ENCODE measurements around the gene ABHD4.
"Not testable (repeated sequence)": the region's sequence is repeated elsewhere in the genome, so short reads cannot be mapped to it uniquely, and the experiment has no call there.

Gene ABHD4

GRCh38 chr14:22630066-22630465, 32.0 kb downstream of the ABHD4 start:
- no peak for DNase-seq

GRCh38 chr14:22630486-22630885, 32.4 kb downstream of the ABHD4 start:
- no peak for DNase-seq

GRCh38 chr14:22634233-22634900, 36.3 kb downstream of the ABHD4 start:
- DNase-seq: no peak

- DNase-seq: not testable (repeated sequence)
Observed at GRCh38 chr14:22635980-22636379, 37.9 kb downstream of the ABHD4 start.

GRCh38 chr14:22640192-22640591, 42.1 kb downstream of the ABHD4 start:
- DNase-seq: no peak

GRCh38 chr14:22641846-22642245, 43.7 kb downstream of the ABHD4 start:
- DNase-seq: no peak

GRCh38 chr14:22644305-22644635, 46.2 kb downstream of the ABHD4 start, which contains the start of gene OR6J1:
TSS of gene OR6J1 (minus strand) at chr14:22644352. CDS start at chr14:22634811, 9,541 bp downstream.
- no peak for DNase-seq

GRCh38 chr14:22646570-22647254, 48.6 kb downstream of the ABHD4 start:
- no peak for DNase-seq

- DNase-seq: no peak
Observed at GRCh38 chr14:22648506-22648905, 50.4 kb downstream of the ABHD4 start.

GRCh38 chr14:22650046-22650739, 52.1 kb downstream of the ABHD4 start:
- DNase-seq: no peak

GRCh38 chr14:22650960-22651521, 52.9 kb downstream of the ABHD4 start:
- DNase-seq: peak; percentile 29

GRCh38 chr14:22651586-22651985, 53.5 kb downstream of the ABHD4 start:
- no peak for DNase-seq

- peak; percentile 68 for DNase-seq
Observed at GRCh38 chr14:22653012-22653621, 55.0 kb downstream of the ABHD4 start.

GRCh38 chr14:22656226-22656625, 58.1 kb downstream of the ABHD4 start:
- DNase-seq: no peak

- DNase-seq: no peak
Observed at GRCh38 chr14:22656945-22657731, 59.0 kb downstream of the ABHD4 start.

GRCh38 chr14:22657861-22658260, 59.8 kb downstream of the ABHD4 start:
- DNase-seq: no peak

GRCh38 chr14:22658946-22659345, 60.8 kb downstream of the ABHD4 start:
- DNase-seq: no peak

- DNase-seq: no peak
Observed at GRCh38 chr14:22660654-22661053, 62.6 kb downstream of the ABHD4 start.
